ENCODE measurements around the gene TEX19. TPM values are rescaled to one million over a fixed set of nuclear protein-coding genes. Genes with fewer than 3 reads are reported as not detected.
"Not testable (repeated sequence)": the region's sequence is repeated elsewhere in the genome, so short reads cannot be mapped to it uniquely, and the experiment has no call there.

TEX19 gene
- total RNA-seq, 1 donor = not detected

- TF ChIP-seq CTCF (IDR thresholded peaks at IDR 0.05; ENCODE audit: insufficient read depth, low read depth, low read length) = peak; percentile 88
- no peak overlapping the region for H3K4me3 ChIP-seq (ENCODE audit: low read depth, low read length)
- DNase-seq (ENCODE audit: low read depth) = peak; percentile 91
These were observed 7.1 kb upstream of the TEX19 start for GRCh38 chr17:82351713-82352488.

- no peak for DNase-seq (ENCODE audit: low read depth)
- no peak overlapping the region for H3K4me3 ChIP-seq (ENCODE audit: low read depth, low read length)
- TF ChIP-seq CTCF (IDR thresholded peaks at IDR 0.05; ENCODE audit: insufficient read depth, low read depth, low read length) = no peak
These were observed 5.6 kb upstream of the TEX19 start for GRCh38 chr17:82353484-82353883.

- no peak overlapping the region for H3K4me3 ChIP-seq (ENCODE audit: low read depth, low read length)
- DNase-seq (ENCODE audit: low read depth) = no peak
- no peak for TF ChIP-seq CTCF (IDR thresholded peaks at IDR 0.05; ENCODE audit: insufficient read depth, low read depth, low read length)
These were observed 4.2 kb upstream of the TEX19 start for GRCh38 chr17:82354804-82355308.

GRCh38 chr17:82355770-82356427, 3.1 kb upstream of the TEX19 start:
- peak; percentile 21 for DNase-seq (ENCODE audit: low read depth)
- H3K4me3 ChIP-seq (ENCODE audit: low read depth, low read length) = no peak overlapping the region
- TF ChIP-seq CTCF (IDR thresholded peaks at IDR 0.05; ENCODE audit: insufficient read depth, low read depth, low read length) = no peak

- no peak for TF ChIP-seq CTCF (IDR thresholded peaks at IDR 0.05; ENCODE audit: insufficient read depth, low read depth, low read length)
- H3K4me3 ChIP-seq (ENCODE audit: low read depth, low read length) = no peak overlapping the region
- DNase-seq (ENCODE audit: low read depth) = no peak
These were observed 2.1 kb upstream of the TEX19 start for GRCh38 chr17:82356845-82357355.

GRCh38 chr17:82357394-82357793, 1.7 kb upstream of the TEX19 start:
- DNase-seq (ENCODE audit: low read depth) = no peak
- H3K4me3 ChIP-seq (ENCODE audit: low read depth, low read length) = no peak overlapping the region
- no peak for TF ChIP-seq CTCF (IDR thresholded peaks at IDR 0.05; ENCODE audit: insufficient read depth, low read depth, low read length)

GRCh38 chr17:82359451-82360074, 516 bp downstream of the TEX19 start:
- DNase-seq (ENCODE audit: low read depth); H3K4me3 ChIP-seq (ENCODE audit: low read depth, low read length): not testable (repeated sequence)
